Embryonic facial prominence (tissue), 1 donor: ENCODE results near the gene ALDH4A1.

Experiments
- DNase-seq: peaks from one replicate; pipeline ENCODE4 v3.0.0-alpha.2; 2016; ENCODE audit errors: extremely low spot score

Gene ALDH4A1

GRCh38 chr1:18922848-18923755, 20.7 kb upstream of the ALDH4A1 start:
- no peak for DNase-seq

GRCh38 chr1:18922319-18922726, 20.0 kb upstream of the ALDH4A1 start:
- DNase-seq = peak; percentile 71

GRCh38 chr1:18921516-18922251, 19.3 kb upstream of the ALDH4A1 start:
- DNase-seq = no peak

- DNase-seq = no peak
These were observed 18.6 kb upstream of the ALDH4A1 start for GRCh38 chr1:18920931-18921330.

- DNase-seq = no peak
These were observed 17.6 kb upstream of the ALDH4A1 start for GRCh38 chr1:18919956-18920355.

GRCh38 chr1:18919197-18919905, 17.0 kb upstream of the ALDH4A1 start:
- no peak for DNase-seq

GRCh38 chr1:18918417-18918816, 16.1 kb upstream of the ALDH4A1 start:
- no peak for DNase-seq

GRCh38 chr1:18917071-18917799, 14.9 kb upstream of the ALDH4A1 start:
- no peak for DNase-seq

- DNase-seq = no peak
These were observed 13.0 kb upstream of the ALDH4A1 start for GRCh38 chr1:18915341-18915740.

GRCh38 chr1:18913065-18913835, 10.9 kb upstream of the ALDH4A1 start:
- no peak for DNase-seq

- no peak for DNase-seq
These were observed 10.2 kb upstream of the ALDH4A1 start for GRCh38 chr1:18912550-18912949.

- DNase-seq = no peak
These were observed 6.8 kb upstream of the ALDH4A1 start for GRCh38 chr1:18908911-18909771.

GRCh38 chr1:18907917-18908845, 5.8 kb upstream of the ALDH4A1 start:
- DNase-seq = no peak

GRCh38 chr1:18907021-18907916, 4.9 kb upstream of the ALDH4A1 start:
- peak; percentile 57 for DNase-seq

- no peak for DNase-seq
These were observed 969 bp upstream of the ALDH4A1 start for GRCh38 chr1:18903291-18903756.

- no peak for DNase-seq
These were observed 318 bp downstream of the ALDH4A1 start for GRCh38 chr1:18901952-18902522.
